Non-pigmented ciliary epithelial cell (primary cell): ENCODE measurements around the gene PLPP6.
A peak's percentile ranks its signal among the peaks of the same experiment; 100 is the strongest.

Experiments
- DNase-seq: peaks from one replicate; pipeline ENCODE4 v3.0.0-alpha.2; 2010; ENCODE audit warnings: low read depth

The PLPP6 gene

GRCh38 chr9:4662989-4663792 lies 1.1 kb downstream of the PLPP6 start:
- DNase-seq: no peak

GRCh38 chr9:4663956-4664355 lies 1.9 kb downstream of the PLPP6 start:
- DNase-seq: no peak

GRCh38 chr9:4665357-4665756 lies 3.3 kb downstream of the PLPP6 start:
- no peak for DNase-seq

- DNase-seq: no peak
These were observed 4.1 kb downstream of the PLPP6 start, which contains the start of gene SPATA6L for GRCh38 chr9:4666042-4666699. Gene SPATA6L, minus strand, starts transcription at chr9:4666480. Its CDS starts 230 bp downstream, at chr9:4666250.

GRCh38 chr9:4667681-4668080 lies 5.6 kb downstream of the PLPP6 start:
- no peak for DNase-seq

GRCh38 chr9:4668604-4669003 lies 6.5 kb downstream of the PLPP6 start:
- no peak for DNase-seq

GRCh38 chr9:4669890-4670289 lies 7.8 kb downstream of the PLPP6 start:
- no peak for DNase-seq

GRCh38 chr9:4670591-4670990 lies 8.5 kb downstream of the PLPP6 start:
- no peak for DNase-seq

GRCh38 chr9:4671737-4672136 lies 9.6 kb downstream of the PLPP6 start:
- no peak for DNase-seq

GRCh38 chr9:4674783-4675182 lies 12.7 kb downstream of the PLPP6 start:
- DNase-seq: no peak

GRCh38 chr9:4677392-4677791 lies 15.3 kb downstream of the PLPP6 start:
- DNase-seq: no peak

- no peak for DNase-seq
These were observed 16.7 kb downstream of the PLPP6 start for GRCh38 chr9:4678679-4679267.

- DNase-seq: peak; percentile 80
These were observed 17.4 kb downstream of the PLPP6 start, which contains the start of gene CDC37L1 for GRCh38 chr9:4679268-4680172. Gene CDC37L1, plus strand, starts transcription at chr9:4679569. Its CDS starts 199 bp downstream, at chr9:4679768.

- DNase-seq: no peak
These were observed 18.1 kb downstream of the PLPP6 start for GRCh38 chr9:4680173-4680525.

- DNase-seq: no peak
These were observed 18.7 kb downstream of the PLPP6 start for GRCh38 chr9:4680750-4681149.

- no peak for DNase-seq
These were observed 22.7 kb downstream of the PLPP6 start for GRCh38 chr9:4684820-4685219.

- no peak for DNase-seq
These were observed 24.0 kb downstream of the PLPP6 start for GRCh38 chr9:4686112-4686511.

- no peak for DNase-seq
These were observed 24.5 kb downstream of the PLPP6 start for GRCh38 chr9:4686584-4686983.

- no peak for DNase-seq
These were observed 26.9 kb downstream of the PLPP6 start for GRCh38 chr9:4689021-4689420.

GRCh38 chr9:4689687-4690104 lies 27.6 kb downstream of the PLPP6 start:
- no peak for DNase-seq

GRCh38 chr9:4690144-4690543 lies 28.1 kb downstream of the PLPP6 start:
- DNase-seq: no peak

- no peak for DNase-seq
These were observed 29.7 kb downstream of the PLPP6 start for GRCh38 chr9:4691795-4692194.
